SK-N-SH treated with all-trans-retinoic acid at 6 μM for 48 hours (cell line): ENCODE results near the gene SDR42E2.

Experiments
- OSR1 ChIP-seq: fragments of 250-450 bp; sonication (Bioruptor Pico); IDR thresholded peaks from 2 replicates; pipeline ENCODE4 v1.8.0; 2022; ENCODE audit warnings: moderate library complexity, mild to moderate bottlenecking, inconsistent platforms
- PPARA ChIP-seq: fragments of 250-450 bp; sonication (Bioruptor Pico); IDR thresholded peaks from 2 replicates; pipeline ENCODE4 v1.5.0; 2020; ENCODE audit warnings: mild to moderate bottlenecking, borderline replicate concordance
- RARB ChIP-seq: fragments of 250-450 bp; sonication (Bioruptor Pico); IDR thresholded peaks from 2 replicates; pipeline ENCODE4 v1.8.0; 2021; ENCODE audit warnings: mild to moderate bottlenecking, moderate library complexity
- TCF4 ChIP-seq: fragments of 250-450 bp; sonication (Bioruptor Pico); IDR thresholded peaks from 2 replicates; pipeline ENCODE4 v1.8.0; 2021; ENCODE audit warnings: mild to moderate bottlenecking, moderate library complexity, borderline replicate concordance
- TOX ChIP-seq: fragments of 250-450 bp; sonication (Bioruptor Pico); IDR thresholded peaks from 2 replicates; pipeline ENCODE4 v1.8.0; 2021; ENCODE audit warnings: mild to moderate bottlenecking, moderate library complexity, borderline replicate concordance
- ZFP3 ChIP-seq: fragments of 250-450 bp; sonication (Bioruptor Pico); IDR thresholded peaks from 2 replicates; pipeline ENCODE4 v1.5.0; 2020; ENCODE audit warnings: mild to moderate bottlenecking, moderate library complexity
- ZNF565 ChIP-seq: fragments of 450-650 bp; formaldehyde crosslinking; conservative IDR thresholded peaks from 2 replicates; pipeline ENCODE4 v1.5.0; 2020; ENCODE audit warnings: low read depth, mild to moderate bottlenecking, moderate library complexity
- ZNF70 ChIP-seq: fragments of 450-650 bp; formaldehyde crosslinking; IDR thresholded peaks from 2 replicates; pipeline ENCODE4 v1.5.0; 2020; ENCODE audit warnings: mild to moderate bottlenecking, moderate library complexity
- ZNF8 ChIP-seq: fragments of 450-650 bp; formaldehyde crosslinking; IDR thresholded peaks from 2 replicates; pipeline ENCODE4 v1.5.0; 2020; ENCODE audit warnings: mild to moderate bottlenecking, moderate library complexity
- TF ChIP-seq, protein P1 (sequence below): fragments of 250-450 bp; sonication (Bioruptor Pico); IDR thresholded peaks from 2 replicates; pipeline ENCODE4 v1.8.0; 2021; ENCODE audit warnings: low read depth, mild to moderate bottlenecking, moderate library complexity, borderline replicate concordance
- TF ChIP-seq, protein P2 (sequence below): fragments of 250-450 bp; sonication (Bioruptor Pico); IDR thresholded peaks from 2 replicates; pipeline ENCODE4 v1.8.0; 2020; ENCODE audit warnings: mild to moderate bottlenecking, moderate library complexity, borderline replicate concordance
- TF ChIP-seq, protein P3 (sequence below): fragments of 250-450 bp; sonication (Bioruptor Pico); IDR thresholded peaks from 2 replicates; pipeline ENCODE4 v1.5.1; 2021; ENCODE audit warnings: mild to moderate bottlenecking, moderate library complexity

DNA sequence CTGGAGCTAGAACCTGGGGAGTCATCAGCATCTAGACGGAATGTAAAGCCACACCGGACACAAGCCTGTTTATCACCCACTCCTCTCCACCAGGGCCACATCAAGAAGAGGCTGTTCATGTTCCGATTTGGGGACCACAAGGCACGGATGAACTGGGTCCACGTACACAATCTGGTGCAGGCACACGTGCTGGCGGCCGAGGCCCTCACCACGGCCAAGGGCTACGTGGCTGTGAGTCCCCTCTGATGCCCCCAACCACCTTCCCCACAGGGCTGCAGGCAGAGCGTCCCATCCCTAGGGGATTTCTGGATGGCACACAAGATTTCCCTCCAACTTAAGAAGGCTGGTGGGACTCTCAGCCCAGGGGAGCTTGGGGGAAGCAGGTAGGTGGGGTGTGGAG is 19.1 kb downstream of the SDR42E2 start:
- TF ChIP-seq, protein P1, sequence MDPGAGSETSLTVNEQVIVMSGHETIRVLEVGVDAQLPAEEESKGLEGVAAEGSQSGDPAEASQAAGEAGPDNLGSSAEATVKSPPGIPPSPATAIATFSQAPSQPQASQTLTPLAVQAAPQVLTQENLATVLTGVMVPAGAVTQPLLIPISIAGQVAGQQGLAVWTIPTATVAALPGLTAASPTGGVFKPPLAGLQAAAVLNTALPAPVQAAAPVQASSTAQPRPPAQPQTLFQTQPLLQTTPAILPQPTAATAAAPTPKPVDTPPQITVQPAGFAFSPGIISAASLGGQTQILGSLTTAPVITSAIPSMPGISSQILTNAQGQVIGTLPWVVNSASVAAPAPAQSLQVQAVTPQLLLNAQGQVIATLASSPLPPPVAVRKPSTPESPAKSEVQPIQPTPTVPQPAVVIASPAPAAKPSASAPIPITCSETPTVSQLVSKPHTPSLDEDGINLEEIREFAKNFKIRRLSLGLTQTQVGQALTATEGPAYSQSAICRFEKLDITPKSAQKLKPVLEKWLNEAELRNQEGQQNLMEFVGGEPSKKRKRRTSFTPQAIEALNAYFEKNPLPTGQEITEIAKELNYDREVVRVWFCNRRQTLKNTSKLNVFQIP, result no peak
- no peak for TF ChIP-seq PPARA (CRISPR knock-in tag)
- TF ChIP-seq TOX, result no peak
- TF ChIP-seq ZNF565, result no peak
- TF ChIP-seq, protein P2, sequence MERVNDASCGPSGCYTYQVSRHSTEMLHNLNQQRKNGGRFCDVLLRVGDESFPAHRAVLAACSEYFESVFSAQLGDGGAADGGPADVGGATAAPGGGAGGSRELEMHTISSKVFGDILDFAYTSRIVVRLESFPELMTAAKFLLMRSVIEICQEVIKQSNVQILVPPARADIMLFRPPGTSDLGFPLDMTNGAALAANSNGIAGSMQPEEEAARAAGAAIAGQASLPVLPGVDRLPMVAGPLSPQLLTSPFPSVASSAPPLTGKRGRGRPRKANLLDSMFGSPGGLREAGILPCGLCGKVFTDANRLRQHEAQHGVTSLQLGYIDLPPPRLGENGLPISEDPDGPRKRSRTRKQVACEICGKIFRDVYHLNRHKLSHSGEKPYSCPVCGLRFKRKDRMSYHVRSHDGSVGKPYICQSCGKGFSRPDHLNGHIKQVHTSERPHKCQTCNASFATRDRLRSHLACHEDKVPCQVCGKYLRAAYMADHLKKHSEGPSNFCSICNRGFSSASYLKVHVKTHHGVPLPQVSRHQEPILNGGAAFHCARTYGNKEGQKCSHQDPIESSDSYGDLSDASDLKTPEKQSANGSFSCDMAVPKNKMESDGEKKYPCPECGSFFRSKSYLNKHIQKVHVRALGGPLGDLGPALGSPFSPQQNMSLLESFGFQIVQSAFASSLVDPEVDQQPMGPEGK (CRISPR knock-in tag), result no peak
- TF ChIP-seq RARB (CRISPR knock-in tag), result no peak
- TF ChIP-seq, protein P3, sequence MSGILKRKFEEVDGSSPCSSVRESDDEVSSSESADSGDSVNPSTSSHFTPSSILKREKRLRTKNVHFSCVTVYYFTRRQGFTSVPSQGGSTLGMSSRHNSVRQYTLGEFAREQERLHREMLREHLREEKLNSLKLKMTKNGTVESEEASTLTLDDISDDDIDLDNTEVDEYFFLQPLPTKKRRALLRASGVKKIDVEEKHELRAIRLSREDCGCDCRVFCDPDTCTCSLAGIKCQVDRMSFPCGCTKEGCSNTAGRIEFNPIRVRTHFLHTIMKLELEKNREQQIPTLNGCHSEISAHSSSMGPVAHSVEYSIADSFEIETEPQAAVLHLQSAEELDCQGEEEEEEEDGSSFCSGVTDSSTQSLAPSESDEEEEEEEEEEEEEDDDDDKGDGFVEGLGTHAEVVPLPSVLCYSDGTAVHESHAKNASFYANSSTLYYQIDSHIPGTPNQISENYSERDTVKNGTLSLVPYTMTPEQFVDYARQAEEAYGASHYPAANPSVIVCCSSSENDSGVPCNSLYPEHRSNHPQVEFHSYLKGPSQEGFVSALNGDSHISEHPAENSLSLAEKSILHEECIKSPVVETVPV (CRISPR knock-in tag), result no peak
- no peak for TF ChIP-seq ZFP3
- no peak for TF ChIP-seq OSR1 (CRISPR knock-in tag)
- TF ChIP-seq ZNF70 (CRISPR knock-in tag), result no peak
- no peak for TF ChIP-seq TCF4 (CRISPR knock-in tag)
- TF ChIP-seq ZNF8, result no peak
